Activated B cell treated with CpG ODN at 0.5 μM for 24 hours (primary cell): ENCODE results near the gene DNAH8. TPM values are rescaled to one million over a fixed set of nuclear protein-coding genes. Genes with fewer than 3 reads are reported as not detected.
A peak's percentile ranks its signal among the peaks of the same experiment; 100 is the strongest.

Experiments used
- ATAC-seq: fragments of 200-7000 bp; cut with Tn5 transposase; one replicate; pipeline ENCODE4 v1.10.0; 2021; ENCODE audit warnings: low read depth, mild to moderate bottlenecking, moderate library complexity
- CTCF ChIA-PET: fragments of 350-600 bp; sonication (Branson Sonifier 250); formaldehyde crosslinking; loops from one replicate; lab custom pipeline; 2021; ENCODE audit warnings: antibody characterized with exemption; lab: Charles Lee
- POLR2A ChIA-PET: fragments of 350-600 bp; sonication (Branson Sonifier 250); formaldehyde crosslinking; loops from one replicate; lab custom pipeline; 2021; ENCODE audit warnings: antibody characterized with exemption; lab: Charles Lee
- DNase-seq: peaks from one replicate; pipeline ENCODE4 v3.0.0; 2022
- H3K27ac Mint-ChIP-seq: one replicate; pipeline ENCODE4 v1.8.0; 2020; ENCODE audit warnings: mixed read lengths
- H3K27me3 Mint-ChIP-seq: one replicate; pipeline ENCODE4 v1.8.0; 2021; ENCODE audit warnings: mixed read lengths
- H3K36me3 Mint-ChIP-seq: one replicate; pipeline ENCODE4 v1.8.0; 2021; ENCODE audit warnings: low read depth, mixed read lengths
- H3K4me1 Mint-ChIP-seq: one replicate; pipeline ENCODE4 v1.8.0; 2021; ENCODE audit warnings: mixed read lengths
- H3K4me3 Mint-ChIP-seq: one replicate; pipeline ENCODE4 v1.8.0; 2020; ENCODE audit warnings: mild to moderate bottlenecking, mixed read lengths
- H3K9me3 Mint-ChIP-seq: one replicate; pipeline ENCODE4 v1.8.0; 2020; ENCODE audit warnings: mixed read lengths
- intact Hi-C: fragments of 100-400 bp; cut with micrococcal nuclease; formaldehyde crosslinking; loops from one replicate; pipeline ENCODE4 v1.15.1; 2024
- total RNA-seq: library from RNA; stranded (reverse); gene quantifications from 2 replicates; pipeline ENCODE4 v1.2.3, GENCODE V29; 2022
- TF ChIP-seq, protein P1 (sequence below): fragments of 200-600 bp; IDR thresholded peaks from one replicate; pipeline ENCODE4 v1.8.0; 2022; ENCODE audit warnings: antibody characterized with exemption, mild to moderate bottlenecking

DNAH8 gene
- total RNA-seq, 1 donor from 2014 or later: 2.0 TPM

DNA sequence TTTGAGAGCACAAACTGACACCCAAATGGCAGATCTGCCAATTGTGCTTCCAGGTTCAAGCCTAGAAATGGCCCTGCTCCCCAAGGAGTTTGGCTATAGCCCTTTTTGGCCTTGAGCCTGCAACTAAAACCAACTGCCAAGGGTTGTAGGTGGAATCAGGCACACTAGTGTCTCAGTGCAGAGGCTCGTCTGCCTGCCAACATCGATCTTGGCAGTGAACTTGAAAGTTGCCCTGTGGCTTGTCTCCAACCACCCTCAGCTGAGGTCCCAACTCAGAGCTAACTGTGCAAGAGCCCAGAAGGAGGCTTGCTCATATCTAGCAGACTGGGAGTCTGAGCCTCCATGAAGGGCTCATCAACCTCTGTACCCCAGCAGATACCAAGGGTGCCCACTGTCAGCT is 240.8 kb downstream of the DNAH8 start:
- H3K27ac Mint-ChIP-seq: no peak overlapping the region
- intact Hi-C loops: no loop called here
- TF ChIP-seq, protein P1, sequence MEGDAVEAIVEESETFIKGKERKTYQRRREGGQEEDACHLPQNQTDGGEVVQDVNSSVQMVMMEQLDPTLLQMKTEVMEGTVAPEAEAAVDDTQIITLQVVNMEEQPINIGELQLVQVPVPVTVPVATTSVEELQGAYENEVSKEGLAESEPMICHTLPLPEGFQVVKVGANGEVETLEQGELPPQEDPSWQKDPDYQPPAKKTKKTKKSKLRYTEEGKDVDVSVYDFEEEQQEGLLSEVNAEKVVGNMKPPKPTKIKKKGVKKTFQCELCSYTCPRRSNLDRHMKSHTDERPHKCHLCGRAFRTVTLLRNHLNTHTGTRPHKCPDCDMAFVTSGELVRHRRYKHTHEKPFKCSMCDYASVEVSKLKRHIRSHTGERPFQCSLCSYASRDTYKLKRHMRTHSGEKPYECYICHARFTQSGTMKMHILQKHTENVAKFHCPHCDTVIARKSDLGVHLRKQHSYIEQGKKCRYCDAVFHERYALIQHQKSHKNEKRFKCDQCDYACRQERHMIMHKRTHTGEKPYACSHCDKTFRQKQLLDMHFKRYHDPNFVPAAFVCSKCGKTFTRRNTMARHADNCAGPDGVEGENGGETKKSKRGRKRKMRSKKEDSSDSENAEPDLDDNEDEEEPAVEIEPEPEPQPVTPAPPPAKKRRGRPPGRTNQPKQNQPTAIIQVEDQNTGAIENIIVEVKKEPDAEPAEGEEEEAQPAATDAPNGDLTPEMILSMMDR: no peak
- no peaks in the 10 kb centered on the region for H3K4me1 Mint-ChIP-seq
- ChIA-PET CTCF (no interaction called here), POLR2A (no interaction called here)
- ATAC-seq (no peak), DNase-seq (no peak)
- H3K27me3 Mint-ChIP-seq: no peaks in the 10 kb centered on the region
- H3K9me3 Mint-ChIP-seq: peaks cover 9% of the 10 kb centered on the region
- H3K4me3 Mint-ChIP-seq: no peak overlapping the region
- no peaks in the 10 kb centered on the region for H3K36me3 Mint-ChIP-seq

DNA sequence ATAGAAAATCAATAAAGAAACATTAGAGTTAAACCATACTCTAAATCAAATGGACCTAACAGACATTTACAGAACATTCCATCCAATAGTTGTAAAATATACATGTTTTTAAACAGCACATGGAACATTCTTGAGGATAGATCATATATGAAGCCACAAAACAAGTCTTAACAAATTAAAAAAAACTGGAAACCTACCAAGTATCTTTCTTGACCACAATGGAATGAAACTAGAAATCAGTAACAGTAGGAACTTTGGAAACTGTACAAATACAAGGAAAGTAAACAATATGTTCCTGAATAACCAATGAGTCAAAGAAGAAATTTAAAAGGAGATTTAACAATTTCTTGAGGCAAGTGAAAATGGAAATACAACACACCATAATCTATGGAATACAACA is 242.3 kb downstream of the DNAH8 start:
- Mint-ChIP-seq H3K36me3 (no peaks in the 10 kb centered on the region), H3K4me1 (no peaks in the 10 kb centered on the region), H3K27ac (no peak overlapping the region), H3K4me3 (no peak overlapping the region), H3K27me3 (no peaks in the 10 kb centered on the region), H3K9me3 (peaks cover 10% of the 10 kb centered on the region)
- intact Hi-C loops: no loop called here
- ATAC-seq (no peak), DNase-seq (no peak)
- CTCF ChIA-PET: no interaction called here
- POLR2A ChIA-PET: no interaction called here
- TF ChIP-seq, protein P1: no peak

DNA sequence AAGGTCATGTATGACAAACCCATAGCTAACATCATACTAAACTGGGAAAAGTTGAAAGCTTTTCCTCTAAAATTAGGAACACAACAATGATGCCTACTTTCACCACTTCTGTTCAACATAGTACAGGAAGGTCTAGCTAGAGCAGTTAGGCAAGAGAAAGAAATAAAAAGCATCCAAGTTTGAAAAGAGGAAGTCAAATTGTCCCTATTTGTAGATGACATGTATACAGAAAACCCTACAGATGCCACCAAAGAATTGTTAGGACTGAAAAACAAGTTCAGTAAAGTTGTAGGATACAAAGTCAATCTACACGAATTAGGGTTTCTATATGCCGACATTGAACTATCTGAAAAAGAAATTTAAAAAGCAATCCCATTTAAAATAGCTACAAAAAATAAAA is 244.0 kb downstream of the DNAH8 start:
- Mint-ChIP-seq H3K27me3 (no peaks in the 10 kb centered on the region), H3K9me3 (peaks cover 10% of the 10 kb centered on the region), H3K4me1 (no peaks in the 10 kb centered on the region), H3K27ac (no peak overlapping the region), H3K36me3 (no peaks in the 10 kb centered on the region), H3K4me3 (no peak overlapping the region)
- ChIA-PET CTCF (no interaction called here), POLR2A (no interaction called here)
- no peak for DNase-seq
- TF ChIP-seq, protein P1: no peak
- no peak for ATAC-seq
- intact Hi-C loops: no loop called here

DNA sequence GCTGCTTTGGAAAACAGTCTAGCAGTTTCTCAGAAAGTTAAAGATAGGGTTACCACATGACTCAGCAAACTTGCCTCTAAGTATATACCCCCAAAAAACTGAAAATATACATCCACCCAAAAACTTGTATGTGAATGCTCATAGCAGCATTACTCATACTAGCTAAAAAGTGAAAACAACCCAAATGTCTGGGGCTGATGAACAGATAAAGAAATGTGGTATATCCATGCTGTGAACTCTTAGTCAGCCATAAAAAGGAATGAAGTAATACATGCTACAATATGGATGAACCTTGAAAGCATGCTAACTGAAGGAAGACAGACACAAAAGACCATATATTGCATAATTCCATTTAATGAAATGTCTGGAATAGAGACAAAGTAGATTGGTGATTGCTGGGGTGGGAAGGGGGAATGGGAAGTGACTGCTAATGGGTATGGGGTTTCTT is 253.6 kb downstream of the DNAH8 start:
- no peaks in the 10 kb centered on the region for H3K27me3 Mint-ChIP-seq
- H3K36me3 Mint-ChIP-seq: no peaks in the 10 kb centered on the region
- TF ChIP-seq, protein P1: no peak
- no peaks in the 10 kb centered on the region for H3K4me1 Mint-ChIP-seq
- no peaks in the 10 kb centered on the region for H3K9me3 Mint-ChIP-seq
- ATAC-seq (no peak), DNase-seq (no peak)
- no peak overlapping the region for H3K27ac Mint-ChIP-seq
- CTCF ChIA-PET: no interaction called here
- POLR2A ChIA-PET: no interaction called here
- intact Hi-C loops: no loop called here
- H3K4me3 Mint-ChIP-seq: no peak overlapping the region

DNA sequence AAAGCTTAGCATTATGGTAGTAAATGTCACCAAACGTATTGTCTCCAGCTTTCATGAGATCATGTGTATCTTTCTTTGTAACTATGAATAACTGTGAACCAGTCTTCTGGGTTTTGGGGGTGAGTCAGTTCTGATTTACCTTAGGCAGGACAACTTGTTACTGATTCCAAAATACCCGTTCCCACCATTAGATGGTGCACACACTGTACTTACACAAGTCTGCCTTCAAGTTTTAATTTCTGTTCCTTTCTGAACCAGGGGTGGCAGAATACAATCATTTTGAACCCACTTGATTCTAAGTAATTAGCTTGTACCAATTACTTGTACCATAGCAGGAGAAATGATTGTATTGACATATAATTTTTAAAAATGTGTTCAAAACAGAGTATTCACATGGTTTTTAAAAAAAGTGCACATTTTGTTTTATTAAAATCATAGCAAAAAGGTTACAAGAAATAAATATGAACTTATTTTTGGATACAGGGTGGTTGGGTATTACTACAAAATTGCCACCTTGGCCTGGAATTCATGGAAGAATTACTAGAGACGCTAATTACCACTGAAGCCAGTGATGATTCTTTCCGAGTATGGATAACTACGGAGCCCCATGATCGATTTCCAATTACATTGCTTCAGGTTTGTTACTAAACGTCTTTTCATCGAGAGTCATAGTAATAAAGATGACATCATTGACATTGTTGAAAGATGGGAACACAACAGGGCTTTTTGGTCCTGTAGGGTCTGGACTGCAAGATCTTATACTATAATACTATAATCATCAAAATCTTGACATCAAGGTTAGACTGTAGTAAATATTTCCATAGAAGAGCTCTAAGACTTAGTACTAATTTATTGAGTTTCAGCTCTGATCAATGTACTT is 258.3 kb downstream of the DNAH8 start:
- Mint-ChIP-seq H3K27ac (no peak overlapping the region), H3K36me3 (no peaks in the 10 kb centered on the region), H3K27me3 (peaks cover 4% of the 10 kb centered on the region), H3K9me3 (no peaks in the 10 kb centered on the region), H3K4me1 (no peaks in the 10 kb centered on the region), H3K4me3 (no peak overlapping the region)
- intact Hi-C loops: loop anchor here (1.0 to 10.0 kb wide), 2 partner anchors 191 to 330 kb away; no protein-coding TSS in a partner anchor
- TF ChIP-seq, protein P1: no peak
- POLR2A ChIA-PET: interaction anchor here (0.6 kb wide), 2 partner anchors 10 to 598 kb away, joined by 3 read pairs; no protein-coding TSS in a partner anchor
- DNase-seq (no peak), ATAC-seq (peak; percentile 37)
- CTCF ChIA-PET: interaction anchor here (1.2 to 2.8 kb wide), 3 partner anchors 19 to 336 kb away, joined by 3 to 24 read pairs (median 4); no protein-coding TSS in a partner anchor
